GM19395 (cell line): Measurements from ENCODE around the gene SYPL2.

ENCODE experiments used
- ATAC-seq: cut with Tn5 transposase; IDR thresholded peaks from one replicate; pipeline ENCODE4 v1.9.1; 2021; ENCODE audit warnings: mild to moderate bottlenecking, moderate library complexity; ENCODE audit not compliant: unreplicated experiment

The SYPL2 gene

GRCh38 chr1:109509176-109510134 lies 43.1 kb downstream of the SYPL2 start, which contains the start of gene AMIGO1:
Gene AMIGO1, minus strand, starts transcription at chr1:109509727. Its CDS starts 815 bp downstream, at chr1:109508912.
- ATAC-seq, result peak; percentile 62

- no peak for ATAC-seq
Observed at GRCh38 chr1:109513110-109513710, 46.9 kb downstream of the SYPL2 start.

GRCh38 chr1:109514846-109515245 lies 48.5 kb downstream of the SYPL2 start:
- no peak for ATAC-seq

- ATAC-seq, result no peak
Observed at GRCh38 chr1:109516872-109517271, 50.5 kb downstream of the SYPL2 start.

- no peak for ATAC-seq
Observed at GRCh38 chr1:109517337-109517736, 51.0 kb downstream of the SYPL2 start.

GRCh38 chr1:109521002-109521951 lies 54.9 kb downstream of the SYPL2 start:
- ATAC-seq, result no peak

GRCh38 chr1:109522026-109522425 lies 55.7 kb downstream of the SYPL2 start:
- ATAC-seq, result no peak

- no peak for ATAC-seq
Observed at GRCh38 chr1:109523706-109524105, 57.4 kb downstream of the SYPL2 start.

- ATAC-seq, result peak; percentile 63
Observed at GRCh38 chr1:109527098-109527811, 60.9 kb downstream of the SYPL2 start.

GRCh38 chr1:109527846-109528695 lies 61.7 kb downstream of the SYPL2 start:
- no peak for ATAC-seq

- ATAC-seq, result no peak
Observed at GRCh38 chr1:109528712-109529111, 62.4 kb downstream of the SYPL2 start.

- no peak for ATAC-seq
Observed at GRCh38 chr1:109529881-109530456, 63.6 kb downstream of the SYPL2 start.

GRCh38 chr1:109530457-109531087 lies 64.2 kb downstream of the SYPL2 start:
- no peak for ATAC-seq

GRCh38 chr1:109531380-109531779 lies 65.0 kb downstream of the SYPL2 start:
- ATAC-seq, result no peak
